RKO (cell line): ENCODE results near the gene DISP3.

Experiments
- DNase-seq: peaks from one replicate; pipeline ENCODE4 v3.0.0-alpha.2; 2016; ENCODE audit warnings: low spot score

DISP3 gene

GRCh38 chr1:11515368-11516300, 36.7 kb downstream of the DISP3 start:
- DNase-seq = no peak

GRCh38 chr1:11516961-11517635, 38.1 kb downstream of the DISP3 start:
- no peak for DNase-seq

- no peak for DNase-seq
Observed at GRCh38 chr1:11518016-11518701, 39.2 kb downstream of the DISP3 start.

GRCh38 chr1:11518791-11519628, 40.1 kb downstream of the DISP3 start:
- DNase-seq = no peak

DNA sequence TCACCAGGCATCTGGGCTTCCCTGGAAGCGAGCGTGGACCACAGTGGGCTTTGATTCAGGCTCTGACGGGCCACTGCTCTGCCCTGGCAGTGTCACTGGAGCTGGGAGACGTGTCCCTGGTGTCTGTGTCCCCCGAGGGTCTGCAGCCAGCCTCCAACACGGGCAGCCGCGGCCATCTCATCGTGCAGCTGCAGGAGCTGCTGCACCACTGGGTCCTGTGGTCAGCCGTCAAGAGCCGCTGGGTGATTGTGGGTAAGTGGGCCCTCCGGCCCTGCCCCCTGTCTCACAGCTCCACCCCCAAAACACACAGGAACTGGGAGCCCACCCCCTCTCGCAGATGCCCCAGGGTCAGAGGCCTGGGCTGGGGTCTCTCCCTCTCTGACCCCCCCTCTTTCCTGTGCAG, 40.7 kb downstream of the DISP3 start:
- no peak for DNase-seq

DNA sequence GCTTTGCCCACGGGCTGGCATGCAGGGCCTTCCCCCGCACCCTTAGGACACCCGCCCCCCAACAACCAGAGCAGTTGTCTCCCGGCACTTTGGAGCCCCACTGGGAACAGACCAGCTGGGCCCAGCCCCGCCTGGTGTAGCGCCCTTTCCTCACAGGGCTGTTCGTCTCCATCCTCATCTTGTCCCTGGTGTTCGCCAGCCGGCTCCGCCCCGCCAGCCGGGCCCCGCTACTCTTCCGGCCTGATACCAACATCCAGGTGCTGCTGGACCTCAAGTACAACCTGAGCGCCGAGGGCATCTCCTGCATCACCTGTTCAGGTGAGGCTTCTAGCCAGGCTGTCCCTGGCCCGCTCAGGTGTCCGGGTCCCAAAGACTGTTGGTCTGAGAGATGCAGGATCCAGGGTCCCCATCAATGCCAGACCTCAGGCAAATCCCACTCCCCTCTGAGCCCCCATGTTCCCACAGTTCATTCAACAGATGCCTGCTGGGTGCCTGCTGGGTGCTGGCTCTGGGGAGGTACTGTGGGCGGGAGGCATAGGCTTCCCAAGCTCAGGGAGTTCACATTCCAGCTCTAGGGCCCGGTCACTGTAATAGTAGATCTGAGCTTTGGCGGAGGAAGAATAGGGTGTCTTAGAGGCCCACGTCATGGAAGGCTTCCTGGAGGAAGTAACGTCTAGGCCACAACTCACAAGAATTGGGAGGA, 41.7 kb downstream of the DISP3 start:
- no peak for DNase-seq

DNA sequence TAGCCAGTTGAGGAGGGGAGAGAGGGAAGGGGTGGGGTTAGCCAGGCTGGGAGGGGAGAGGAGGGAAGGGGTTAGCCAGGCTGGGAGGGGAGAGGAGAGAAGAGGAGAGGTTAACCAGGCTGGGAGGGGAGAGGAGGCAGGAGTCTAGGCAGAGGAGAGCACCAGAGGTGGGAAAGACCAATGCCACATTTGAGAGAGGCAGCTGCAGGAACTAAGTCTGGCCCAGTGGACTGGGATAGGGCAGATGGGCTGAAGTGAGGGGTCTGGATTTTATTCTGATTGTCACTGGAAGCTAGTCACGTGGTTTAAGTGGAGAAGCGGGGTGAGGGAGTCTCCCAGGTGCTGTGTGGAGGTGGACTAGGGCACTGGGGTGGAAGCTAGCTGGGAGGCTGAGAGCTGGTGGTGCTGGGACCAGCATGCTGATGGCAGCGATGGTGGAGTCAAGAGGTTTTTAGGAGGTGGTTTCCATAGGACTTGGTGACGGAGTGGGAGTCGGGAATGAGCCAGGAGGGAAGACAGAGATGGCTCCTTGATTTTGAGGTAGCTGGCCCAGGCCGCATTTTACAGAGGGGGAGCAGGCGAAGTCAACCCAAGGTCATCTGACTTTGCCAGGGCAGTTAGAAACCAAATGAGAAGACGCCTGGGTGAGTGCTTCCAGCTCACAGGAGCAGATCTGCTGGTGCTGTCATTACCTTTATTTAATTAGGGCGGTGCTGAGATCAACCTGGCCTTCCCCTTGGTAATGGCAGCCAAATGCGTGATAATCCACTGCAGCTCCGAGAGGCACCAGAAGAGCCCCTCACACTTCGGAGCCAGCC, 42.8 kb downstream of the DISP3 start:
- DNase-seq = no peak

- no peak for DNase-seq
Observed at GRCh38 chr1:11522400-11523235, 43.7 kb downstream of the DISP3 start.

- DNase-seq = no peak
Observed at GRCh38 chr1:11523261-11523660, 44.3 kb downstream of the DISP3 start.

GRCh38 chr1:11523746-11524464, 45.0 kb downstream of the DISP3 start:
- DNase-seq = no peak

- DNase-seq = no peak
Observed at GRCh38 chr1:11524465-11525150, 45.7 kb downstream of the DISP3 start.

- no peak for DNase-seq
Observed at GRCh38 chr1:11525151-11525505, 46.2 kb downstream of the DISP3 start.

GRCh38 chr1:11525516-11525915, 46.6 kb downstream of the DISP3 start:
- DNase-seq = no peak

GRCh38 chr1:11526071-11526895, 47.3 kb downstream of the DISP3 start:
- DNase-seq = no peak

DNA sequence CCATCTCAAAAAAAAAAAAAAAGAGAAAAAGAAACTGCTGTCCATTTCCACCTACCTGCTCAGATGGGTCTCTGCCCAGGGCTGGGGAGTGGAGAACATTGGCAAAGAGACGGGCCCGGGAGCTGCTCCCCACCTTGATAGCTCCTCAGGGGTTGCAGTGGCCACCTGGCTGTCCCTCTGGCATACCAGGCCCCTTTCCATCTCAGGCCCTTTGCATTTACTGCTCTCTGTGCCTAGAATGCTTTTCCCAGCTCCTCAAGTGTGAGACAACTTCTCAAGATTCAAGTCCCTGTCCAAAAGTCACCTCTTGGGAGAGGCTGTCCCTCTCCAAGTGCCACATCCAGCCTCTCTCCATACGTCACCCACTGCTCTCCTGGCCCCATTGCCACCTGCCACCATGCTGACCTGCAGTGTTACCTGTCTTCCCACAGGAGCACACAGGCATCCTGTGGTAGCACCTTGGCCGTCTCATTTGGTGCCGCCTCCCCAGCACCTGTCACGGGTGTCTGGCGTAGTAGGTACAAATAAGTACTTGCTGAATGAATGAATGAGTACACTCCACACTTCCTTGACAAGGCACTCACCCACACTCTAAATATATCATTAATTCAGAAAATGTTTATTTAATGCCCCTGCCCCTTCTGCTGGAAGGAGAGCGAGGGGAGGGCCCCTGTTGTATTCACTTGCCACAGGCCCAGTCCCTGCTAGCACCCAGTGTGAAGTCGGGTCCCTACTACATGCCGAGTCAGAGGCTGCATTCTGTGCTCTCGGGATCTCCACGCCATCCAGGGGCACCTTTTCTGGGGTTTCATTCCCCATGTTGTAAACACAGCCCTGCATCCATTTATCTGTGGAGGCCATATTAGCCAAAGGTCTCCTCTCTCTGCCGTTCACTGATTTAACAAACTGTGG, 48.8 kb downstream of the DISP3 start:
- DNase-seq = no peak

GRCh38 chr1:11528611-11529261, 49.8 kb downstream of the DISP3 start:
- DNase-seq = no peak
